SK-N-SH treated with all-trans-retinoic acid at 6 μM for 48 hours (cell line): ENCODE results near the gene RBMS3.
"Not testable (repeated sequence)": the region's sequence is repeated elsewhere in the genome, so short reads cannot be mapped to it uniquely, and the experiment has no call there.

Experiments used
- ARNTL ChIP-seq: fragments of 450-650 bp; formaldehyde crosslinking; IDR thresholded peaks from 2 replicates; pipeline ENCODE4 v1.5.0; 2020; ENCODE audit warnings: low read depth, mild to moderate bottlenecking, moderate library complexity, borderline replicate concordance
- BACH2 ChIP-seq: fragments of 250-450 bp; sonication (Bioruptor Pico); IDR thresholded peaks from 2 replicates; pipeline ENCODE4 v1.9.0; 2021; ENCODE audit warnings: mild to moderate bottlenecking, borderline replicate concordance
- CSDC2 ChIP-seq: fragments of 250-450 bp; sonication (Bioruptor Pico); IDR thresholded peaks from 2 replicates; pipeline ENCODE4 v1.5.0; 2020; ENCODE audit warnings: mild to moderate bottlenecking, moderate library complexity
- POU6F1 ChIP-seq: fragments of 250-450 bp; sonication (Bioruptor Pico); IDR thresholded peaks from 2 replicates; pipeline ENCODE4 v1.8.0; 2021; ENCODE audit warnings: low read depth, mild to moderate bottlenecking, moderate library complexity, borderline replicate concordance
- RARB ChIP-seq: fragments of 250-450 bp; sonication (Bioruptor Pico); IDR thresholded peaks from 2 replicates; pipeline ENCODE4 v1.8.0; 2021; ENCODE audit warnings: mild to moderate bottlenecking, moderate library complexity
- SNAI2 ChIP-seq: fragments of 250-450 bp; sonication (Bioruptor Pico); IDR thresholded peaks from 2 replicates; pipeline ENCODE4 v1.5.0; 2020; ENCODE audit warnings: mild to moderate bottlenecking, moderate library complexity
- TOX ChIP-seq: fragments of 250-450 bp; sonication (Bioruptor Pico); IDR thresholded peaks from 2 replicates; pipeline ENCODE4 v1.8.0; 2021; ENCODE audit warnings: mild to moderate bottlenecking, moderate library complexity, borderline replicate concordance
- ZC3H10 ChIP-seq: fragments of 250-450 bp; sonication (Bioruptor Pico); IDR thresholded peaks from 2 replicates; pipeline ENCODE4 v1.5.1; 2021; ENCODE audit warnings: mild to moderate bottlenecking, moderate library complexity
- ZFP3 ChIP-seq: fragments of 250-450 bp; sonication (Bioruptor Pico); IDR thresholded peaks from 2 replicates; pipeline ENCODE4 v1.5.0; 2020; ENCODE audit warnings: mild to moderate bottlenecking, moderate library complexity
- ZFP30 ChIP-seq: fragments of 450-650 bp; formaldehyde crosslinking; IDR thresholded peaks from 2 replicates; pipeline ENCODE4 v1.5.0; 2022; ENCODE audit warnings: mild to moderate bottlenecking, moderate library complexity
- ZNF565 ChIP-seq: fragments of 450-650 bp; formaldehyde crosslinking; conservative IDR thresholded peaks from 2 replicates; pipeline ENCODE4 v1.5.0; 2020; ENCODE audit warnings: low read depth, mild to moderate bottlenecking, moderate library complexity
- ZNF70 ChIP-seq: fragments of 450-650 bp; formaldehyde crosslinking; IDR thresholded peaks from 2 replicates; pipeline ENCODE4 v1.5.0; 2020; ENCODE audit warnings: mild to moderate bottlenecking, moderate library complexity
- TF ChIP-seq, protein P1 (sequence below): fragments of 250-450 bp; sonication (Bioruptor Pico); IDR thresholded peaks from 2 replicates; pipeline ENCODE4 v1.8.0; 2020; ENCODE audit warnings: mild to moderate bottlenecking, moderate library complexity, borderline replicate concordance
- TF ChIP-seq, protein P2 (sequence below): fragments of 250-450 bp; sonication (Bioruptor Pico); IDR thresholded peaks from 2 replicates; pipeline ENCODE4 v1.5.0; 2020; ENCODE audit warnings: mild to moderate bottlenecking, moderate library complexity

DNA sequence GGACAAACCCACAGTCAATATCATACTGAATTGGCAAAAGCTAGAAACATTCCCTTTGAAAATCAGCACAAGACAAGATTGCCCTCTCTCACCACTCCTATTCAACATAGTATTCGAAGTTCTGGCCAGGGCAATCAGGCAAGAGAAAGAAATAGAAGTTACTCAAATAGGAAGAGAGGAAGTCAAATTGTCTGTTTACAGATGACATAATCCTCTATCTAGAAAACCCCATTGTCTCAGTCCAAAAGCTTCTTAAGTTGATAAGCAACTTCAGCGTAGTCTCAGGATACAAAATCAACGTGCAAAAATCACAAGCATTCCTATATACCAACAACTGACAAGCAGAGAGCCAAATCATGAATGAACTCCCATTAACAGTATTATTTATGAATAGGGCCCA, 760.6 kb downstream of the RBMS3 start:
- TF ChIP-seq ZFP3; ZFP30 (CRISPR knock-in tag); ZNF70 (CRISPR knock-in tag); POU6F1; RARB (CRISPR knock-in tag); CSDC2 (CRISPR knock-in tag); ZC3H10; BACH2 (CRISPR knock-in tag); ZNF565; SNAI2 (CRISPR knock-in tag); TOX (CRISPR knock-in tag); ARNTL (CRISPR knock-in tag): not testable (repeated sequence)
- TF ChIP-seq, protein P1, sequence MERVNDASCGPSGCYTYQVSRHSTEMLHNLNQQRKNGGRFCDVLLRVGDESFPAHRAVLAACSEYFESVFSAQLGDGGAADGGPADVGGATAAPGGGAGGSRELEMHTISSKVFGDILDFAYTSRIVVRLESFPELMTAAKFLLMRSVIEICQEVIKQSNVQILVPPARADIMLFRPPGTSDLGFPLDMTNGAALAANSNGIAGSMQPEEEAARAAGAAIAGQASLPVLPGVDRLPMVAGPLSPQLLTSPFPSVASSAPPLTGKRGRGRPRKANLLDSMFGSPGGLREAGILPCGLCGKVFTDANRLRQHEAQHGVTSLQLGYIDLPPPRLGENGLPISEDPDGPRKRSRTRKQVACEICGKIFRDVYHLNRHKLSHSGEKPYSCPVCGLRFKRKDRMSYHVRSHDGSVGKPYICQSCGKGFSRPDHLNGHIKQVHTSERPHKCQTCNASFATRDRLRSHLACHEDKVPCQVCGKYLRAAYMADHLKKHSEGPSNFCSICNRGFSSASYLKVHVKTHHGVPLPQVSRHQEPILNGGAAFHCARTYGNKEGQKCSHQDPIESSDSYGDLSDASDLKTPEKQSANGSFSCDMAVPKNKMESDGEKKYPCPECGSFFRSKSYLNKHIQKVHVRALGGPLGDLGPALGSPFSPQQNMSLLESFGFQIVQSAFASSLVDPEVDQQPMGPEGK (CRISPR knock-in tag): not testable (repeated sequence)
- TF ChIP-seq, protein P2, sequence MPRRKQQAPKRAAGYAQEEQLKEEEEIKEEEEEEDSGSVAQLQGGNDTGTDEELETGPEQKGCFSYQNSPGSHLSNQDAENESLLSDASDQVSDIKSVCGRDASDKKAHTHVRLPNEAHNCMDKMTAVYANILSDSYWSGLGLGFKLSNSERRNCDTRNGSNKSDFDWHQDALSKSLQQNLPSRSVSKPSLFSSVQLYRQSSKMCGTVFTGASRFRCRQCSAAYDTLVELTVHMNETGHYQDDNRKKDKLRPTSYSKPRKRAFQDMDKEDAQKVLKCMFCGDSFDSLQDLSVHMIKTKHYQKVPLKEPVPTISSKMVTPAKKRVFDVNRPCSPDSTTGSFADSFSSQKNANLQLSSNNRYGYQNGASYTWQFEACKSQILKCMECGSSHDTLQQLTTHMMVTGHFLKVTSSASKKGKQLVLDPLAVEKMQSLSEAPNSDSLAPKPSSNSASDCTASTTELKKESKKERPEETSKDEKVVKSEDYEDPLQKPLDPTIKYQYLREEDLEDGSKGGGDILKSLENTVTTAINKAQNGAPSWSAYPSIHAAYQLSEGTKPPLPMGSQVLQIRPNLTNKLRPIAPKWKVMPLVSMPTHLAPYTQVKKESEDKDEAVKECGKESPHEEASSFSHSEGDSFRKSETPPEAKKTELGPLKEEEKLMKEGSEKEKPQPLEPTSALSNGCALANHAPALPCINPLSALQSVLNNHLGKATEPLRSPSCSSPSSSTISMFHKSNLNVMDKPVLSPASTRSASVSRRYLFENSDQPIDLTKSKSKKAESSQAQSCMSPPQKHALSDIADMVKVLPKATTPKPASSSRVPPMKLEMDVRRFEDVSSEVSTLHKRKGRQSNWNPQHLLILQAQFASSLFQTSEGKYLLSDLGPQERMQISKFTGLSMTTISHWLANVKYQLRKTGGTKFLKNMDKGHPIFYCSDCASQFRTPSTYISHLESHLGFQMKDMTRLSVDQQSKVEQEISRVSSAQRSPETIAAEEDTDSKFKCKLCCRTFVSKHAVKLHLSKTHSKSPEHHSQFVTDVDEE (CRISPR knock-in tag): not testable (repeated sequence)
